Retinal pigment epithelial cell (primary cell): Measurements from ENCODE around the gene CPLX3.

ENCODE experiments used
- DNase-seq: peaks from one replicate; pipeline ENCODE4 v3.0.0-alpha.2; 2010; ENCODE audit warnings: low read depth
- H3K4me3 ChIP-seq: 2 replicates; pipeline ENCODE4 v1.5.1; 2011; ENCODE audit warnings: mild to moderate bottlenecking, low read length, control low read depth, moderate library complexity
- CTCF ChIP-seq: conservative IDR thresholded peaks from 2 replicates; pipeline ENCODE4 v1.5.1; 2011; ENCODE audit warnings: low read depth, low read length, control low read depth, inconsistent platforms

The CPLX3 gene

DNA sequence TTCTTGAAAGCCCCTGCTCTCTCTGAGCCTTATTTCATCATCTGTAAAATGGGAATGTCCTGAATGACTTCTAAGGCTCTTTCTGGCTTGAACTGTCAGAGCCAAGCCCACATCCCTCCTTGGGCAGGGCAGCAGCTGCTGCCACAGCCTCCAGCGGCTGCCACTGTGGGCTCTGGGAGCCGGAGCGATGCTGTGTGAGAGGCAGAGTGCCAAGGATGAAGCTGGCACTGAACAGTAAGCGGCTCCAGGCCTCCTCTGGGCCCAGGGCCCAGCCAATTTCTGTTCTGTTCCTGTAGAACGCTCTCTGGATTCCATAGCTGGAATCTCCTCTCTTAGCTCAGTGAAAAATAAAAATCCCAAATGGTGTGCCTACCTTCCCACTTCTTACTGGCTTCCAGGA, 4.4 kb downstream of the CPLX3 start:
- no peak overlapping the region for H3K4me3 ChIP-seq
- no peak for DNase-seq
- TF ChIP-seq CTCF: no peak

GRCh38 chr15:74831813-74832495, 5.5 kb downstream of the CPLX3 start:
- TF ChIP-seq CTCF: no peak
- H3K4me3 ChIP-seq: no peak overlapping the region

GRCh38 chr15:74832826-74833225, 6.4 kb downstream of the CPLX3 start:
- DNase-seq: no peak
- no peak overlapping the region for H3K4me3 ChIP-seq
- no peak for TF ChIP-seq CTCF

More at GRCh38 chr15:74831813-74832495, 5.5 kb downstream of the CPLX3 start:
- no peak for DNase-seq

GRCh38 chr15:74833376-74834107, 7.1 kb downstream of the CPLX3 start:
- DNase-seq: no peak
- TF ChIP-seq CTCF: no peak
- no peak overlapping the region for H3K4me3 ChIP-seq

- peak; percentile 94 for TF ChIP-seq CTCF
- H3K4me3 ChIP-seq: no peak overlapping the region
- DNase-seq: no peak
Observed at GRCh38 chr15:74835312-74835823, 8.9 kb downstream of the CPLX3 start.

GRCh38 chr15:74836846-74837245, 10.4 kb downstream of the CPLX3 start:
- DNase-seq: no peak
- TF ChIP-seq CTCF: no peak
- no peak overlapping the region for H3K4me3 ChIP-seq
